GM12874 (cell line): Measurements from ENCODE around the gene SMARCA4.

Experiments used
- TF ChIP-seq, protein P1 (sequence below): IDR thresholded peaks from 2 replicates; pipeline ENCODE4 v1.5.1; 2011; ENCODE audit warnings: low read depth, mild to moderate bottlenecking, control low read depth, low read length, moderate library complexity; ENCODE audit not compliant: insufficient read depth

Gene SMARCA4

DNA sequence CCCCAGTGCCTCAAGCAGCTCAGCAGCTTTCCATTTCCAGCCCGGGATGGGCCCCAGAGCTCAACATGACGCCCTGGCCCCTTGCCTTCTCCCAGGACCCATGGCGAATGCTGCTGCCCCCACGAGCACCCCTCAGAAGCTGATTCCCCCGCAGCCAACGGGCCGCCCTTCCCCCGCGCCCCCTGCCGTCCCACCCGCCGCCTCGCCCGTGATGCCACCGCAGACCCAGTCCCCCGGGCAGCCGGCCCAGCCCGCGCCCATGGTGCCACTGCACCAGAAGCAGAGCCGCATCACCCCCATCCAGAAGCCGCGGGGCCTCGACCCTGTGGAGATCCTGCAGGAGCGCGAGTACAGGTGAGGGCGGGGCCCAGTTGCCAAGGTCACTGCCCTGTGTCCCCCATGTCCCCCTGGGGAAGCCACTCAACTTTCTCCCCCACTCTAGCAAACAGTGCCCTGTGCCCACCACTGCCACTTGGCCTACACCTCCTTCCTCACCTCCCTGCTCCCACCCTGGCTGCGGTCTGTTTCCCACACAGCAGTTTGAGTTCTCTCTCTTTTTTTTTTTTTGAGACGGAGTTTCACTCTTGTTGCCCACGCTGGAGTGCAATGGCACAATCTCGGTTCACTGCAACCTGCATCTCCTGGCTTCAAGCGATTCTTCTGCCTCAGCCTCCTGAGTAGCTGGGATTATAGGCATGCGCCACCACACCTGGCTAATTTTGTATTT is 26.9 kb downstream of the SMARCA4 start:
- TF ChIP-seq, protein P1, sequence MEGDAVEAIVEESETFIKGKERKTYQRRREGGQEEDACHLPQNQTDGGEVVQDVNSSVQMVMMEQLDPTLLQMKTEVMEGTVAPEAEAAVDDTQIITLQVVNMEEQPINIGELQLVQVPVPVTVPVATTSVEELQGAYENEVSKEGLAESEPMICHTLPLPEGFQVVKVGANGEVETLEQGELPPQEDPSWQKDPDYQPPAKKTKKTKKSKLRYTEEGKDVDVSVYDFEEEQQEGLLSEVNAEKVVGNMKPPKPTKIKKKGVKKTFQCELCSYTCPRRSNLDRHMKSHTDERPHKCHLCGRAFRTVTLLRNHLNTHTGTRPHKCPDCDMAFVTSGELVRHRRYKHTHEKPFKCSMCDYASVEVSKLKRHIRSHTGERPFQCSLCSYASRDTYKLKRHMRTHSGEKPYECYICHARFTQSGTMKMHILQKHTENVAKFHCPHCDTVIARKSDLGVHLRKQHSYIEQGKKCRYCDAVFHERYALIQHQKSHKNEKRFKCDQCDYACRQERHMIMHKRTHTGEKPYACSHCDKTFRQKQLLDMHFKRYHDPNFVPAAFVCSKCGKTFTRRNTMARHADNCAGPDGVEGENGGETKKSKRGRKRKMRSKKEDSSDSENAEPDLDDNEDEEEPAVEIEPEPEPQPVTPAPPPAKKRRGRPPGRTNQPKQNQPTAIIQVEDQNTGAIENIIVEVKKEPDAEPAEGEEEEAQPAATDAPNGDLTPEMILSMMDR, result no peak

DNA sequence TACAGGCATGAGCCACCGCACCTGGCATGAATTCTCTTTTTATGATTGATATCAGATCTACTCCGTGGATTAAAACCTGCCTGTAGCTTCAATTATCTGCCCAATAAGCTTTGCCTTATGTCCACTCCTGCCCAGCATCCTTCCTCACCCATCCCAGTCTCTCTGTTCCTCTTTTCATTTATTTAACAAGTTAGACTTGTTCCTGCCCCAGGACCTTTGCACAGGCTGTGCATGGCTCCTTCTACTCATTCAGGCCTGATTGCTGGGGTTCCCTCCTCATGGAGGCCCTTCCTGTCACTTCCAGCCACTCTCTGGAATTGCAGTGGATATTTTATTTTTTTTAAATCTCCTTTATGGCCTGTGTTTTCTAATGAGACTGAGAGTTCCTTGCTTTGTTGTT is 27.6 kb downstream of the SMARCA4 start:
- TF ChIP-seq, protein P1, result no peak

DNA sequence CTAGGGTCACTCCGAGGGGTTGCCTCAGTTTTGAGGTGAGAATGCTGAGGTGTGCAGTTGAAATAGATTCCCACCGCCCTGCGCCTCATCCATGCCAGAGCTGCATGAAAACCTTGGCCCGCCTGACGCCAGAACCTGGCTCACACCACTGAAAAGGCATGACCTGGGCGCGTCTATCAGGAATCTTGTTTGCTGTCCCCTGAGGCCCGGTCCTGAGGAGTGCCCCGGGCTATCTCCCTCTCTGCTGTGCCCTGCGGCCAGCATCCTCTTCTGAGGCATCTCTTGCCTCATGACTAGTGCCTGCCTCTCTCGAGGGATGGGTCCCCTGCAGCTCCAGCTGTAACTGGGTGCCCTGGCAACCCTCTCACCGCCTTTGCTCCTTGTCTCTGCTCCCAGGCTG is 28.1 kb downstream of the SMARCA4 start:
- TF ChIP-seq, protein P1, result no peak

DNA sequence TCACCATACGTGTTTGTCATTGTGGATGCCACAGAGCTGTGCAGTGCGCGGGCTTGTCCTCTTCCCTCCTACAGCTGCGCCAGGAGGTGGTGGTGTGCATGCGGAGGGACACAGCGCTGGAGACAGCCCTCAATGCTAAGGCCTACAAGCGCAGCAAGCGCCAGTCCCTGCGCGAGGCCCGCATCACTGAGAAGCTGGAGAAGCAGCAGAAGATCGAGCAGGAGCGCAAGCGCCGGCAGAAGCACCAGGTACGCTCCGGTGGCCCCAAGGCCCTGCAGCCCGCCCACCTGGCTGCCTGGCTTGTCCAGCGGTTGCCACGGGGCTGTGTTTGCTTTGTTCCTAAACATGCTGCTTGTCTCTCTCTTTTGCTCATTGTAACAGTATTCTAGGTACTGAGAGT is 30.2 kb downstream of the SMARCA4 start:
- TF ChIP-seq, protein P1, result no peak

DNA sequence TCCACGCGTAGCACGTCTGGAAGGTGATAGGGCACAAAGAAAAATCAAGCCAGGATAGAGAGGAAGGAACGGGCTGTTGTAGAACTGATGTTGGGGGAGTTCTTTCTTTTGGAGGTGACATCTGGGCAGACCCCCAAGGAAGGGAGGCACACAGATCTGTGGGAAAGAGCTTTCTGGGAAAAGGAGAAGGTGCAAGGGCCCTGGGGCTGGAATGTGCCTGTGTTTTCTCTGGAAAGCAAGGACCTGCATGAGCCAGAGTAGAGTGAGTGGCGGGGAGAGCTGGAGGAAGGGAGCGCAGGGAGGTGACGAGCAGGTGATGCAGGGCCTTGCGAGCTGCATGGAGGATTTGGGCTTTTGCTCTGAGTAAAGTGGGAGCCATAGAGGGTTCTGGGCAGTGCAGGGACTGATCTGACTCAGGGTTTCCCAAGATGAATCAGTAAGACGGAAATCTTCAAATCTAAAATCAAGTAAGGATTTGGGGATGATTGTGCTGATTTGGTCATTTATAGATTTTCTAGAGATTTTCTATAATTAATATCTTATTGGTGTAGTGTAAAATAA is 30.8 kb downstream of the SMARCA4 start:
- TF ChIP-seq, protein P1, result no peak

DNA sequence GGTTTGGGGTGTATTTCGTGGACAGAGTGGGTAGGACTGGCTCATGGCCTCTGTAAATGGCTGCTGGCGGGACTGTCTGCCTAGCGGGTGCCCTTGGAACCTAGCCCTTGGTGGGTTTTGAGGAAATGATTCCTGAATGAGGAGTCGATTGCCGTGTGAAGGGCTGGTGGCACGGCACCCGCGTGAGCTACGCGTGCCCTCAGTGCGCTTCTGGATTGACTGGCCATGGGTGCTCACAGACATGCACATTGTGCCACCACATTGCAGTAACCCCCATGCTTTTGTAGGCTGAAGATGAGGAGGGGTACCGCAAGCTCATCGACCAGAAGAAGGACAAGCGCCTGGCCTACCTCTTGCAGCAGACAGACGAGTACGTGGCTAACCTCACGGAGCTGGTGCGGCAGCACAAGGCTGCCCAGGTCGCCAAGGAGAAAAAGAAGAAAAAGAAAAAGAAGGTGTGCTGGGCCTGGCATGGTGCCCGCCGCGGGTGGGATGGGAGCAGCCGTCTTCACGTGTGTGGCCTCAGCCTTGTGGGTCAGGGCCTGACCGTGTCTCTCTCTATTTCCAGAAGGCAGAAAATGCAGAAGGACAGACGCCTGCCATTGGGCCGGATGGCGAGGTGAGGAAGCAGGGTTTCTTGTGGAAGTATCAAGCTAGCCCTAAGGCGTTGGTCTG is 35.2 kb downstream of the SMARCA4 start:
- TF ChIP-seq, protein P1, result no peak

DNA sequence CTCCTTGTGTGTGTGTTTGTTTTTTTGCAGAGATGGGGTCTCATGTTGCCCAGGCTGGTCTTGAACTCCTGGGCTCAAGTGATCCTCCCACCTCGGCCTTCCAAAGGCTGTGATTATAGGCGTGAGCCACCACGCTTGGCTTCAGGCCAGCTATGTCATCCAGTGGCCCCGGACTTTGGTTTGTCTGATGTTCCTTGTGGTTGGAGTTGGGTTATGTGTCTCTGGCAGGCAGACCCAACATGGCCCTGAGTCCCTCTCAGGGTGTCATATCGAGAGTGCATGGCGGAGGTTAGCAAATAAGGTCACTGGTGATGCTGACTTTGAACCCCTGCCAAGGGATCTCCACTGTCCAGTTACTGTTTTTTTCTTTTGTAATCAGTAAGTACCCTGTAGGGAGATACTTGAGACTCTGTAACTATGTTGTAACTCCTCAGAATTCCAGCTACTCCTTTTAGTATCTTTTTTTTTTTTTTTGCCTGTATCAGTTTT is 37.3 kb downstream of the SMARCA4 start:
- TF ChIP-seq, protein P1, result no peak
